GM23338 (cell line): Measurements from ENCODE around the gene RIPOR3. TPM values are rescaled to one million over a fixed set of nuclear protein-coding genes. Genes with fewer than 3 reads are reported as not detected.
"Not testable (repeated sequence)": the region's sequence is repeated elsewhere in the genome, so short reads cannot be mapped to it uniquely, and the experiment has no call there.

Experiments used
- ATAC-seq: fragments of 200-7000 bp; cut with Tn5 transposase; 3 replicates; pipeline ENCODE4 v1.9.1; 2020
- DNase-seq: peaks from one replicate; pipeline ENCODE4 v3.0.0-alpha.2; 2015; ENCODE audit warnings: low spot score
- H2AFZ ChIP-seq: fragments of 200-600 bp; sonication (generic); 2 replicates; pipeline ENCODE4 v1.8.0; 2016; ENCODE audit warnings: antibody characterized with exemption, mild to moderate bottlenecking, moderate library complexity
- H3F3A ChIP-seq: fragments of 200-600 bp; sonication (generic); replicated peaks from 2 replicates; pipeline ENCODE4 v1.8.0; 2017; ENCODE audit warnings: antibody characterized with exemption, mixed run types, low read depth
- H3K27ac ChIP-seq: fragments of 200-600 bp; sonication (generic); 2 replicates; pipeline ENCODE4 v1.6.1; 2016; ENCODE audit warnings: low read depth
- H3K27me3 ChIP-seq: fragments of 200-600 bp; sonication (generic); 2 replicates; pipeline ENCODE4 v1.8.0; 2016; ENCODE audit warnings: mild to moderate bottlenecking, mixed run types, moderate library complexity; ENCODE audit not compliant: insufficient read depth
- H3K36me3 ChIP-seq: fragments of 200-600 bp; sonication (generic); 2 replicates; pipeline ENCODE4 v1.8.0; 2016; ENCODE audit warnings: mild to moderate bottlenecking; ENCODE audit not compliant: insufficient read depth
- H3K4me1 ChIP-seq: fragments of 200-600 bp; sonication (generic); 2 replicates; pipeline ENCODE4 v1.8.0; 2016; ENCODE audit warnings: mild to moderate bottlenecking, moderate library complexity; ENCODE audit not compliant: insufficient read depth
- H3K4me2 ChIP-seq: fragments of 200-600 bp; sonication (generic); 2 replicates; pipeline ENCODE4 v1.7.1; 2017; ENCODE audit warnings: mixed run types
- H3K4me3 ChIP-seq: fragments of 200-600 bp; sonication (generic); 2 replicates; pipeline ENCODE4 v1.6.1; 2016; ENCODE audit warnings: mixed run types
- H3K79me2 ChIP-seq: fragments of 200-600 bp; sonication (generic); replicated peaks from 2 replicates; pipeline ENCODE4 v1.8.0; 2017; ENCODE audit warnings: mild to moderate bottlenecking; ENCODE audit not compliant: insufficient read depth
- H3K9me2 ChIP-seq: fragments of 200-600 bp; sonication (generic); 2 replicates; pipeline ENCODE4 v1.8.0; 2017; ENCODE audit not compliant: insufficient read depth
- H4K20me1 ChIP-seq: fragments of 200-600 bp; sonication (generic); replicated peaks from 2 replicates; pipeline ENCODE4 v1.8.0; 2017; ENCODE audit warnings: mild to moderate bottlenecking; ENCODE audit not compliant: insufficient read depth
- H3K27ac Mint-ChIP-seq: 2 replicates; pipeline ENCODE4 v1.8.0; 2020; ENCODE audit warnings: inconsistent platforms, mild to moderate bottlenecking, moderate library complexity, mixed read lengths
- H3K27me3 Mint-ChIP-seq: 3 replicates; pipeline ENCODE4 v1.8.0; 2022; ENCODE audit warnings: low read depth, mild to moderate bottlenecking, moderate library complexity, mixed read lengths, inconsistent platforms; ENCODE audit not compliant: insufficient read depth, poor library complexity
- H3K36me3 Mint-ChIP-seq: 3 replicates; pipeline ENCODE4 v1.8.0; 2021; ENCODE audit warnings: low read depth, mild to moderate bottlenecking, inconsistent platforms, moderate library complexity, mixed read lengths
- H3K4me1 Mint-ChIP-seq: 3 replicates; pipeline ENCODE4 v1.8.0; 2020; ENCODE audit warnings: mild to moderate bottlenecking, inconsistent platforms, mixed read lengths
- H3K4me3 Mint-ChIP-seq: 3 replicates; pipeline ENCODE4 v1.8.0; 2021; ENCODE audit warnings: moderate library complexity, mild to moderate bottlenecking, inconsistent platforms, mixed read lengths
- H3K9me3 Mint-ChIP-seq: 3 replicates; pipeline ENCODE4 v1.8.0; 2020; ENCODE audit warnings: moderate library complexity, mild to moderate bottlenecking, inconsistent platforms, mixed read lengths
- CTCF ChIP-seq, 2 experiments: fragments of 200-600 bp in 1 of 2; sonication (generic) in 1 of 2; conservative IDR thresholded peaks; 2 replicates each; pipeline versions ENCODE4 v1.5.1 to v1.6.1; 2016 to 2017; ENCODE audit warnings: antibody characterized with exemption in 2 of 2, low read depth in 2 of 2, mild to moderate bottlenecking in 2 of 2, moderate library complexity in 1 of 2
- POLR2AphosphoS5 ChIP-seq: IDR thresholded peaks from 2 replicates; pipeline ENCODE4 v1.6.1; 2016; ENCODE audit warnings: antibody characterized with exemption, low read depth
- ZNF114 ChIP-seq: fragments of 250-450 bp; sonication (Bioruptor Pico); IDR thresholded peaks from 2 replicates; pipeline ENCODE4 v1.5.0; 2020; ENCODE audit warnings: mild to moderate bottlenecking, moderate library complexity
- ZNF331 ChIP-seq: fragments of 250-450 bp; sonication (Bioruptor Pico); IDR thresholded peaks from 2 replicates; pipeline ENCODE4 v1.5.0; 2020; ENCODE audit warnings: low read depth, mild to moderate bottlenecking, moderate library complexity
- polyA plus RNA-seq: library from polyadenylated mRNA; unstranded; fragments of >200 nt; fragmentation: Nextera tagmentation; extraction: Ambion mirVana; gene quantifications from 2 replicates; pipeline ENCODE4 v1.2.1, GENCODE V29; 2016
- total RNA-seq: library from RNA; depleted of rRNA; stranded (reverse); fragments of >200 nt; shearing (Covaris generic); gene quantifications from 2 replicates; pipeline ENCODE4 v1.2.3, GENCODE V29; 2014

Gene RIPOR3
- total and polyA plus RNA-seq, 2 experiments from 2014 or later, result 4.9 to 6.3 TPM

- no peaks in the 10 kb centered on the region for H3K79me2 ChIP-seq
- H4K20me1 ChIP-seq, result no peaks in the 10 kb centered on the region
- peaks cover 5% of the 10 kb centered on the region; the same call in 1 of the 2 replicates for H3K4me1 ChIP-seq
- no peak overlapping the region for H3K4me3 ChIP-seq
- TF ChIP-seq CTCF (conservative IDR thresholded peaks at IDR 0.05; ENCODE audit: low read depth in 2 of 2) (no peak), ZNF114 (CRISPR knock-in tag) (no peak), POLR2AphosphoS5 (no peak)
- no peak overlapping the region for H3K4me3 Mint-ChIP-seq
- no peak overlapping the region for H3K4me2 ChIP-seq
- no peaks in the 10 kb centered on the region for H3F3A ChIP-seq
- H3K9me3 Mint-ChIP-seq, result peaks cover 14% of the 10 kb centered on the region; the same call in 2 of the 3 replicates
- no peaks in the 10 kb centered on the region for H3K27me3 ChIP-seq
- ATAC-seq, result no peak
- H3K27ac Mint-ChIP-seq, result no peak overlapping the region
- no peak for DNase-seq
- peaks cover 16% of the 10 kb centered on the region for H3K4me1 Mint-ChIP-seq
- no peaks in the 10 kb centered on the region for H3K36me3 ChIP-seq
- peaks cover 9% of the 10 kb centered on the region for H3K27me3 Mint-ChIP-seq
- H3K27ac ChIP-seq, result no peak overlapping the region
- no peaks in the 10 kb centered on the region for H3K9me2 ChIP-seq
- H2AFZ ChIP-seq, result no peak overlapping the region
- H3K36me3 Mint-ChIP-seq, result no peaks in the 10 kb centered on the region
Measured at GRCh38 chr20:50624351-50625016, 66.9 kb downstream of the RIPOR3 start.

- no peaks in the 10 kb centered on the region for H3F3A ChIP-seq
- no peak overlapping the region for H3K4me3 Mint-ChIP-seq
- H2AFZ ChIP-seq, result no peak overlapping the region
Measured at GRCh38 chr20:50621068-50621665, 70.2 kb downstream of the RIPOR3 start.

GRCh38 chr20:50620459-50620858 is 70.9 kb downstream of the RIPOR3 start:
- H3K4me3 Mint-ChIP-seq, H3K27ac ChIP-seq, H3K27me3 ChIP-seq, ATAC-seq, H3K4me3 ChIP-seq, H2AFZ ChIP-seq, H4K20me1 ChIP-seq, H3K4me1 ChIP-seq, H3K9me2 ChIP-seq, H3K36me3 Mint-ChIP-seq, H3F3A ChIP-seq, H3K36me3 ChIP-seq, DNase-seq, H3K79me2 ChIP-seq, H3K4me1 Mint-ChIP-seq, H3K27ac Mint-ChIP-seq, H3K27me3 Mint-ChIP-seq, H3K4me2 ChIP-seq: not testable (repeated sequence)
- H3K9me3 Mint-ChIP-seq, result peaks cover 14% of the 10 kb centered on the region; the same call in 2 of the 3 replicates

More at GRCh38 chr20:50621068-50621665, 70.2 kb downstream of the RIPOR3 start:
- Mint-ChIP-seq H3K36me3 (no peaks in the 10 kb centered on the region), H3K27ac (no peak overlapping the region), H3K4me1 (peaks cover 8% of the 10 kb centered on the region), H3K27me3 (peaks cover 9% of the 10 kb centered on the region), H3K9me3 (peaks cover 14% of the 10 kb centered on the region; the same call in 2 of the 3 replicates)
- ATAC-seq, result no peak
- Histone ChIP-seq H3K4me1 (peaks cover 5% of the 10 kb centered on the region; the same call in 1 of the 2 replicates), H3K4me3 (no peak overlapping the region), H3K4me2 (no peak overlapping the region), H3K27ac (no peak overlapping the region), H3K36me3 (no peaks in the 10 kb centered on the region), H3K9me2 (no peaks in the 10 kb centered on the region), H4K20me1 (no peaks in the 10 kb centered on the region), H3K27me3 (no peaks in the 10 kb centered on the region), H3K79me2 (no peaks in the 10 kb centered on the region)
- no peak for TF ChIP-seq ZNF331 (CRISPR knock-in tag)
- DNase-seq, result no peak
